T-helper 2 cell treated with Interferon-gamma antibody and Interleukin-4, amounts not matched to agents 100 ng/mL and 5 ng/mL, for 36 hours (primary cell): ENCODE measurements around the gene MPDU1. TPM values are rescaled to one million over a fixed set of nuclear protein-coding genes. Genes with fewer than 3 reads are reported as not detected.

Experiments
- intact Hi-C: fragments of 100-400 bp; cut with micrococcal nuclease; formaldehyde crosslinking; loops from one replicate; pipeline ENCODE4 v1.15.1; 2023
- total RNA-seq: library from RNA; stranded (reverse); gene quantifications from 2 replicates; pipeline ENCODE4 v1.2.3, GENCODE V29; 2022

MPDU1 gene
- 79.6 and 79.9 TPM in 2 replicates for total RNA-seq

DNA sequence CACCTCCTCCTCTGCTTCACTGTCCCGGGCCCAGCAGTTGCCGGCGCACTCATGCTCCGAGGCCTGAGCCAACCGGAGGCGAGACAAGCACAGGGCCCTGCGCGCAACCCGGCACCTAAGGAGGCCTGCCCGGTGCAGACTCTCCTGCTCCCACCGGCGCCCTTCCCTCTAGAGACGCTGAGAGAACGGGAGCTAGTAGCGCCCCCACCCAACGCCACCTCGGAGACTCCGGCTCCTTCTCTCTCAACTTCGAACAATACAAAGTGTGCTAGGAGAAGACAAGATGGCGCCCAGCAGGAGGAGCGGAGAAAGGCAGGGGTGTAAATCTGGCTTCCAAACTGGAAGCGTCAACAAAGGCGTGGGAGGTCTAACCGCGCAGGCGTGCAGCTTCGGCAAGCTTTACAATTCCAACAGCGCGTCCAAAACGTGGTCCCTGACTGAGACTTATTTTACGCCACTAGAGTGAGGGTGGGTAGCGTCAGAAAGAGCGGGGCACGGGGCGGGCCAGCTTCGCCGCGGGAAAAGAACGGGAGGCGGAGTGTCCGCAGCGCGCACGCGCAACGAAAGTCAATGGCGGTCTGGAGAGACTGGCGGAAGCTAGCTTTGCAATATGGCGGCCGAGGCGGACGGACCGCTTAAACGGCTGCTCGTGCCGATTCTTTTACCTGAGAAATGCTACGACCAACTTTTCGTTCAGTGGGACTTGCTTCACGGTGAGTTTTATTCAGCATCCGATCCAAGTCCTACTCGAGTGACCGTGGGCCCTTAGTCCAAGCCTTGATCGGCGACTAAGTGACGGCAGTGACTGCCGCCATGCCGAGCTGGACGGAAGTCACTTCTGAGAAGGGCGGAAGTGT lies at the start of gene MPDU1:
MPDU1 (plus strand) TSS at position 600 of the 857 bp plus-strand sequence; CDS start at position 611, 11 bp downstream.
- intact Hi-C loops = loop anchor here (1.0 to 5.0 kb wide), 4 partner anchors 11 to 259 kb away; partner anchors contain the start of genes FXR2 and WRAP53

DNA sequence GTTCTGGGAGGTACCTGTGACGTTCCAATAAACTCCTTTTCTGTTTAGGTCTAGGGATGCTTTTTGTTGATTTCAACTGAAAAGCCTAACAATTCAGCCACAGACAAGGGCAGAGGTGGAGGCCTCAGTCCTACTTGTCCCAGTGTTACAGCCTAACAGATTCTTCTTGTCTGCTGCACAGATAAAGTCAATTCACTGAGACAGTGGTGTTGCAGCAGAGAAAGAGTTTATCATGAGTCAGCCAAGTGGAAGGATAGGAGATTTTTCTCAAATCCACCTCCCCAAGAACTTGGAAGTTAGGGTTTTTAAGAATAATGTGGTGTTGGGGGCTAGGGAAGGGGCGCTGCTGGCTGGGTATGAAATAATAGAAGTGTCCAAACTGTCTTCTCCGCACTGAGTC lies 45.6 kb upstream of the MPDU1 start:
- intact Hi-C loops = no loop called here

DNA sequence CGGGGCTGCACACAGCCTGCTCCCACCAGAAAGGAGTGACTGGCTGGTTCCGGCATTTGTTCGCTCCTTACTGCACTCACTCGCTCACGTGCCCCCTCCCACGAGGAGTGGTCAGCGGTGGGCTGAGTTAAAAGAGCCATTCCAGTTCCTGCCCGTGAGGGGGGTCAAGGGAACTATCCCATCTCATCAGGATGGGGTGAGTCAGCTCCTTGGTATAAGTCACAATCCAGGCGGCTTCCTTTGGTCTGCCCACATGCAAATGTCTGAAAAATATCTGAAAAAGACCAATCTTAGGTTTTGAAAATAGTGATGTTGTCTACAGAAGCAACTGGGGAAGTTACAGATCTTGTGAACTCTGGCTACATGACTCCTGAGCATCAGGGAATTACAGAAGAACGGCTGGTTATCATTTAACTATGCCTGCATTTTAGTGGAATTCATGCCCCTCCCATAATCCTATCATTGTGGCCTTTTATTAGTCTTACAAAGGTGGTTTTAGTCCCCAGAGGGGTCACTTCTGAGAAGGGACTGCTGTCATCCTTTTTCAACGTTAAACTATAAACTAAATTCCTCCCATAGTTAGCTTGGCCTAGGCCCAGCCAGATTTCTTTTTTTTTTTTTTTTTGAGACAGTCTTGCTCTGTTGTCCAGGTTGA lies 44.6 kb upstream of the MPDU1 start:
- intact Hi-C loops = no loop called here

DNA sequence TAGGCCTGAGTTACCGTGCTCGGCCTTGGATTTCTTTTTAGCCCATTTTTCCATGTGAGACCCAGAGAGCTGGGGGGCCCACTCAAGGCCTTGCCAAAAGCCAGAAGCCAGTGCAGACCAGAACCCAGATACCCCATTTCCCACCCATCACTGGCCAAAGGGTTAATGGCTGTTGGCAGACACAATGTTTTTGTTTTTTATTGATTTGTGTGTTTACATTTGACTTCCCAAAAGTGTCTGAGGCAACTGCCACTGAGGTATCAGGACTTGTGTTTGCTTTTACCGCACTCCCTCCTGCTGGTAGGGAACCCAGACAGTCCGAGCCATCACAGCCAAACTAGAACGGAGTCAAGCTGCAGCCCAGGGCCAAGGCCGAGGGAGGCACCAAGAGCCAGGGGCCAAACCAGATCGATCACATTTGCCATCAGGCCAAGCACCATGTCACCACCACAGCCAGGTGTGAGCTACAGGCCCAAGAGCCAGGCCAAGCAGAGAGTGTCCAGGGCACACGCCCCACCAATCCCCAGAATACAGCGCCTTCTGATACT lies 42.5 kb upstream of the MPDU1 start:
- intact Hi-C loops = no loop called here

DNA sequence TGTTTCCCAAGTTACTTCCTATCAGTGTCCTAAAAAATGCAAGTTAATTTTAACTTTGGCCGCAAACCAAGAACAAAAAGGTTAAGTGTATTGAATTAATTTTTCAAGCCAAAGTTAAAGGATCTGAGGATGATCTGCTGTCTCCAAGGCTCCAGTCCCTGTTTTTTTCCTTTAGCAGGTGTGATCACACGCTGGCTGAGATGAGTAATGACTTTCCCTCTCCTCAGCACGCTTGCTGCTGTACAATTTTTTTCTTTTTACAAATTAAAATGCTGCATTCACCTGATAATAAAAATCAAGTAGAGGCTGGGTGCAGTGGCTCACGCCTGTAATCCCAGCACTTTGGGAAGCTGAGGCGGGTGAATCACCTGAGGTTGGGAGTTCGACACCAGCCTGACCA lies 38.7 kb upstream of the MPDU1 start:
- intact Hi-C loops = no loop called here

DNA sequence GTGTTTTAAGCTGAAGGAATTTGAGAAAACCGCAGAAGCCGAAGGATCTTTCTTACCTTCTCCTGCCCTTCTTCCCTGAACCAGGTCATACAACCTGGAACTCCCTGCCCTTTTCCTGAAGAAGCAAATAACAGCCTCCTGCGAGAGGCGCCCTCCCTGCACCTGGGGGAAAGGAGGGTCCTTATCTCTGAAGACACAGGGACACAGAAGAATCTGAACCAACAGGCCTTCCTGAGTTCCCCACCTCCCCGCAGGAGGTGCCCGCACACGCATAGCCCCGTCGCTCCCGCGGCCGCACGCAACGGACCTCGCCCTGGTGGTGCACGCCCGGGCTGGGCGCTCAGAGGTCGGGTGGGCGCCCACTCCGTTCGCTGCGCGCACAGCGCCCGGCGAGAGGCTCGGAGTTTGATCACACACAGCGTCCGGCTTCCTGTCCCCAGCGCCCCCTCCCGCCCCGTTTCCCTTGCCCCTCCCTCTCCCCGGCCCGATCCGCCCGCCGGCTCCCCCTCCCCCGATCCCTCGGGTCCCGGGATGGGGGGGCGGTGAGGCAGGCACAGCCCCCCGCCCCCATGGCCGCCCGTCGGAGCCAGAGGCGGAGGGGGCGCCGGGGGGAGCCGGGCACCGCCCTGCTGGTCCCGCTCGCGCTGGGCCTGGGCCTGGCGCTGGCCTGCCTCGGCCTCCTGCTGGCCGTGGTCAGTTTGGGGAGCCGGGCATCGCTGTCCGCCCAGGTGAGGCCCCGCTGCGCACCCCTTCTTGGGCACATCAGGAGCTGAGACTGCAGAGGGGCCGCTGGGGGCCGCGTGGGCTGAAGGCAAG lies 34.9 kb upstream of the MPDU1 start, which contains the start of gene TNFSF12:
TNFSF12 (plus strand) TSS at position 474 of the 816 bp plus-strand sequence; CDS start at position 570, 96 bp downstream.
- intact Hi-C loops = no loop called here

DNA sequence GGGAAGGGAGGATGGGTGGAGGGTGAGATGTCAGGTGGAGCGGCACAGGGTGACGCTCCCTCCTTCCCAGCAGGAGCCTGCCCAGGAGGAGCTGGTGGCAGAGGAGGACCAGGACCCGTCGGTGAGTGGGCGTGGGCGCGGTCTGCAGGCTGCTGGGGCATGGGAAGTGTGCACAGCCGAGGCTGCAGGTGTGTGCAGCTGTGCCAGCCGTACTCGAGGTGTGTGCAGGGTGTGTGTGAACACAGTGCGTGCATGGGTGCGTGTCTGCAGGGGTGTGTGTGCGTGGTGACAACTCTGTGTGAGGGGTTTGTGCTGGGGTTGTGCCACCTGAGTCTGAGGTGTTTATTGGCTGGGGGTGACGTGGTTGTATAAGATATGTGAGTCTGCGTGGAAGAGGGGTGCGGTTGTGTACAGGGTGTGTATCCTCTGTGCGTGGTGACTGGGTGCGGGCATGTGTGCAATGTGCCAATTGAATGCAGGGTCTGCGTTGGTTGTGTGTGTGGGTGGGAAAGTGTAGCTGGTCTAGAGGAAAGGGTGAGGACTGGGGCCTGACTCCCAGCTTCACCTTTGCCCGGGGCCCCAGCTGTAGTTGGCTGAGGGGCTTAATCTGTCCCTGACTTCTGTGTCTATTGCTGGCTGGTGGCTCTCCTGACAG lies 34.1 kb upstream of the MPDU1 start:
- intact Hi-C loops = no loop called here

DNA sequence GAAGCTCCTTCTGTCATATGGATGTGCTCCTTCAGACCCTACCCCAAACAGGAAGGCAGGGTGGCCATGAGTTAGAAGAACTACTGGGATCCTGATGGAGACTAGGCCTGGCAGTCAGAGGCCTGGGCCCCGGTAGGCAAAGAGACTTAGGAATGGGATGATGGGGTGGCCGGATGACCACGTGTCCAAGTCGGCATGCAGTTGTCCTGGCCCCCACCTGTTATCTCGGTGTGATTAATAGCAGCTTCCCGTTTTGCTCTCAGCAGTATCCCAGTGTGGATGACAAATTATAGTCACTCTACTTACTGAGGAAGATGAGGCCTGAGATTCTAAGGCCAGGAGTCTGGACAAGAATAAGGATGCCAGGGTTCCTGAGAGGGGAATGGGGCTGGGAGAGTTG lies 33.3 kb upstream of the MPDU1 start:
- intact Hi-C loops = no loop called here

DNA sequence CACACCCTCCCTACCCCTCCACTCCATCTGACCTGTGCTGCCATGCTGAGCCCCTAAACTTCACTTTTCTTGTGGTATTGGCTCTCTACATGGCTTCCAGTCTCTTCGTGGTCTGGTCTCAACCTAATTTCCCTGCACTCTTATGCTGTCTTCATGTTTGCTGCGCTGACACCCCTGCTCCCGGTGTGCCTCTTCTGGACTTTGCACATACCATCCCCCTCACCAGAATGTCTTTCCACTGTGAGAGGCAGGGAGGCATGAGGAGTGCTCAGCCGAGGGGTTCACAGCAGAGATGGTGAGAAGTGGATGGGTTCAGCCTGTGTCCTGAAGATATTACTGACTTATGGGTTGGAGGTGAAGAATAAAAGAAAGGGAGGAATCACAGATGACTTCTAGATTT lies 32.3 kb upstream of the MPDU1 start:
- intact Hi-C loops = no loop called here

DNA sequence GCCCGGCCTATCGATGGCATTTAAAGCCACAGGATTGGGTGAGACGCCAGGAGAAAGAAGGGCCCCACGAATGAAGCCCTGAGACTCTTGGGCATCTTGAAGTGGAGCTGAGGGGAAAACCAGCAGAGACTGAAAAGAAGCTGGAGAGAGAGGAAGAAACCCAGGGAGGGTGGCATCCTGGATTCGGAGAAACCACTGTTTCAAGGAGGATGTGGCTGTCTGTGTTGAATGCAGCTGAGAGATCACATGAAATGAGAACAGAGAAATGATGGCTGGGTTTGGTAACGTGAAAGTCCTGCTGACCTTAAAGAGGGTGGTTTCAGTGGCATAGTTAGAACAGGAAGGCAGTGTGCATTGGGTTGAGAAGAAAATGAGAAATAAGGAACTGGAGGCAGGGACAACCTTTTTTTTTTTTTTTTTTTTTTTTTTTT lies 31.0 kb upstream of the MPDU1 start:
- intact Hi-C loops = no loop called here

DNA sequence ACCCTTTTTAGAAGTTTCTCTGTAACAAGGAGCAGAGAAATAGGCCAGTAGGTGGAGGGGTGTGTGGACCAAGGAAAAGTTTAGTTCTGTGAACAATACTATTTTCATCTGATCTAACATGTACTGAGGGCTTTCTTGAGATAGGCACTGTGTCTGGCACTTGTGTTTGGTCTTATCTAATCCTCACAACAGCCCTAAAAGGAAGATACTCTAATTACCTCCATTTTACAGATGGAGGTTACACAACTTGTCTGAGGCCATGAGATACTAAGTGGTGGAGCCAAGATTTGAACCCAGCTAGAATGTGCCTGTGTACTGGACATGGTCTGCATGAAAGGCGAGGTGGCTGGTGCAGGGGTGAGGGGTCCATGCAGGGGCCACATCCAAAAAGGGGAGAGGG lies 30.3 kb upstream of the MPDU1 start:
- intact Hi-C loops = no loop called here

DNA sequence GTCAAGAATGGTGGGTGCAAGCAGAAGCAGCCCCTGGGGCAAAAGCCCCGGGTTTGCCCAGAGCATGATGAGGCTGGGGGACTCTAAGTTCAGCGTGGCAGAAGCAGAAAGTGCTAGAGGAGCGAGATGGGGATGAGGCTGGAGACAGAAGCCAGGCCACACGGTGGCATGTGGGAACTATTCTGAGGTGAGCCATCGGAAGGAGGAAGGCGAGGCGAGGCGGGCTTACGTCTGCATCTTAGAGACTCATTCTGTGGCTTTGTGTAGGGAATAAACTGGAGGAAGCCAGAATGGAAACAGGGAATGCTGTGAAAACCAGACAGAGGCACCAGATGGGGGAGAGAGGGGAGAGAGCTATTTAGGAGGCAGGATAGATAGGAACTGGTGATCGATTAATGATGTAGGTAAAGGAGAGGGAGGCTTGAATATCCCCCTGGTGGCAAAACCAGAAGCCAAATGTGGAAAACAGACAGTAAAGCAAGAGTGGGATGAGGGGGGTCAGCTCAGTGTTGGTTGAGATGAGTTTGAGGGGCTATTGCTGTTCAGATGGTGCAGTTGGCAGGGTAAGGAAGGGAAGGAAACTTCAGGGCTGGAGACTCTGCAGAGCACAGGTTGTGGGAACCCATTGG lies 28.2 kb upstream of the MPDU1 start:
- intact Hi-C loops = no loop called here

DNA sequence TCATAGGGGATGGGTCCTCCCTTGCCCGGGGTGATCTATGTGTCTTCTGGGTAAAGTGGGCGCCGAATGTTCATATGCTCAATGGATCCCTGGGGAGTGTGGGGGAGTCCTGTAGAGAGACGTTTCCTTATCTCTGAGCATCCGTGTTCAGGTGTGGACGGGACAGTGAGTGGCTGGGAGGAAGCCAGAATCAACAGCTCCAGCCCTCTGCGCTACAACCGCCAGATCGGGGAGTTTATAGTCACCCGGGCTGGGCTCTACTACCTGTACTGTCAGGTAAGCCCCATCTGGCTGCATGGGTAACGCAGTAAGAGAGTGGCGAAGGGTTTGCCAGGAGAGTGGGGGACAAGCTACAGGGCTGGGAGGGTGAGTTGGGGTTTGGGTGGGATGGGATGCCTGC lies 27.0 kb upstream of the MPDU1 start:
- intact Hi-C loops = no loop called here

DNA sequence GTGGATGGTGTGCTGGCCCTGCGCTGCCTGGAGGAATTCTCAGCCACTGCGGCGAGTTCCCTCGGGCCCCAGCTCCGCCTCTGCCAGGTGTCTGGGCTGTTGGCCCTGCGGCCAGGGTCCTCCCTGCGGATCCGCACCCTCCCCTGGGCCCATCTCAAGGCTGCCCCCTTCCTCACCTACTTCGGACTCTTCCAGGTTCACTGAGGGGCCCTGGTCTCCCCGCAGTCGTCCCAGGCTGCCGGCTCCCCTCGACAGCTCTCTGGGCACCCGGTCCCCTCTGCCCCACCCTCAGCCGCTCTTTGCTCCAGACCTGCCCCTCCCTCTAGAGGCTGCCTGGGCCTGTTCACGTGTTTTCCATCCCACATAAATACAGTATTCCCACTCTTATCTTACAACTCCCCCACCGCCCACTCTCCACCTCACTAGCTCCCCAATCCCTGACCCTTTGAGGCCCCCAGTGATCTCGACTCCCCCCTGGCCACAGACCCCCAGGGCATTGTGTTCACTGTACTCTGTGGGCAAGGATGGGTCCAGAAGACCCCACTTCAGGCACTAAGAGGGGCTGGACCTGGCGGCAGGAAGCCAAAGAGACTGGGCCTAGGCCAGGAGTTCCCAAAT lies 26.4 kb upstream of the MPDU1 start:
- intact Hi-C loops = no loop called here

DNA sequence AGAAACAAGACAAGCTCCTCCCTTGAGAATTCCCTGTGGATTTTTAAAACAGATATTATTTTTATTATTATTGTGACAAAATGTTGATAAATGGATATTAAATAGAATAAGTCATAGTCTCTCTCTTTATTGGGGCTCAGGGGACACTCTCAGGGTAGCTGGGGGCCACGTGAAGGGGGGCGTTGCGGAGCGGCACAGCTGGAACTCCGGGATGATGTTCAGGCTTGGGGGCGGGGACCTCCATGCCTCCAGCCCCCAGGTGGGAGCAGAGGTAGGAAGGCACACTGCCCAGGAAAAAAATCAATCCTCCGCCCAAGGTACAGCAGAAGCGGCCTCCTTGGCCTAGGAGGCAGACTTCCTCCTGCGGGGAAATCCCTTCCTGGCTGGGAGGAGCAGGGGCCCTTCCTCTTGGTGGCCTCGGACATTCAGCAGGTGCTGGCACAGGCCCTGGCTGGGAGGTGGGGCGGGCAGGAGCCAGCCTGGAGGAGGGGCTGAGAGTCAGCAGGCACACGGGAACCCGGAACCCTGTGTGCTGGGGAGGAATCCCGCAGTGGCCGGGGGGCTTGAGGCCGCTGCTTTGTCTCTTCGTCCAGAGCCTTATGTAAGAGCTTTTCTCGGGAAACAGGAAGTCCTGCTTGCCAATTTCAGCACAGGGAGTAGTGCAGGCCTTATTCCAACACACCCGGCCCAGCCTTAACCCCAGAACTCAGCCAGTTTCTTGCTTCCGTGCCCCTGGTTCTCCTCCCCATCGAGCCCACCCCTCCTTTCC lies 25.7 kb upstream of the MPDU1 start:
- intact Hi-C loops = no loop called here

DNA sequence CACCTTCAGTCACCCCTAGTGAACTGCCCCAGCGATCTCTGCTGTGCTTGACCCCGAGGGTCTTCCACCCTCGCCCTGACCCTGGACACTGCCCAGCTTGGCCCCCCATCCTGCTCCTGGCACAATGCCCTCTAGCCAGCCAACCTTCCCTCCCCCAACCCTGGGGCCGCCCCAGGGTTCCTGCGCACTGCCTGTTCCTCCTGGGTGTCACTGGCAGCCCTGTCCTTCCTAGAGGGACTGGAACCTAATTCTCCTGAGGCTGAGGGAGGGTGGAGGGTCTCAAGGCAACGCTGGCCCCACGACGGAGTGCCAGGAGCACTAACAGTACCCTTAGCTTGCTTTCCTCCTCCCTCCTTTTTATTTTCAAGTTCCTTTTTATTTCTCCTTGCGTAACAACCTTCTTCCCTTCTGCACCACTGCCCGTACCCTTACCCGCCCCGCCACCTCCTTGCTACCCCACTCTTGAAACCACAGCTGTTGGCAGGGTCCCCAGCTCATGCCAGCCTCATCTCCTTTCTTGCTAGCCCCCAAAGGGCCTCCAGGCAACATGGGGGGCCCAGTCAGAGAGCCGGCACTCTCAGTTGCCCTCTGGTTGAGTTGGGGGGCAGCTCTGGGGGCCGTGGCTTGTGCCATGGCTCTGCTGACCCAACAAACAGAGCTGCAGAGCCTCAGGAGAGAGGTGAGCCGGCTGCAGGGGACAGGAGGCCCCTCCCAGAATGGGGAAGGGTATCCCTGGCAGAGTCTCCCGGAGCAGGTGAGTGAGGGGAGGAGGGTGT lies 24.9 kb upstream of the MPDU1 start, which contains the start of gene TNFSF13:
TNFSF13 (plus strand) TSS at position 207 of the 776 bp plus-strand sequence; CDS start at position 497, 290 bp downstream.
- intact Hi-C loops = no loop called here

DNA sequence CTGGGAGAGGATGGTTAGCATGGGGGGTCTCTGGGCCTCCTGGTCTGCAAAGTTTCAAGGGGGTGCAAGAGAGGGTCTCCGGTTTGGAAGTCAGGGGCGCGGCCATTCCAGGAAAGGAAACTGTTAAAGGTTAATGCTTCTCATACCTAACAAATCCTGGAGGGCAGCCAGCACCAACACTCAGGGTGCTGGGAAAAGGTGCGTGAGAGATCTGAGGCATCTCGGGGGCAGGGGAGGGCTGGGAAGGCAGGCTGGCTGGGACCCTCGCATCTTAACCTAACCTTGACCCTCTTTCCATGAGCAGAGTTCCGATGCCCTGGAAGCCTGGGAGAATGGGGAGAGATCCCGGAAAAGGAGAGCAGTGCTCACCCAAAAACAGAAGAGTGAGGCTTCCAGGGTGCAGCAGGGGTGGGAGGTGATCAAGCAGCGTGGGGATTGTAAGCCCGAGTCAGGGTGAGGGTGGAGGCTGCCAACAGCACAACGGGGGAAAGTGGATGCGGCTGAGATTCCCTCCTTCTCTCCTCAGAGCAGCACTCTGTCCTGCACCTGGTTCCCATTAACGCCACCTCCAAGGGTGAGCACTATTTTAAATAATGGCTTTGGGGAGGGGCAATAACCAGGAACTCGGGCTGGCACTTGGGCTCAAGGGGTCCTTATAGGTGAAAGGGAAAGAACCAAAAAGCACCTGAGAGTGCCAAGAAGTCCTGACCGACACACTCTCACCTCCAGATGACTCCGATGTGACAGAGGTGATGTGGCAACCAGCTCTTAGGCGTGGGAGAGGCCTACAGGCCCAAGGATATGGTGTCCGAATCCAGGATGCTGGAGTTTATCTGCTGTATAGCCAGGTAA lies 24.1 kb upstream of the MPDU1 start:
- intact Hi-C loops = loop anchor here (2.0 kb wide), 1 partner anchor 75 kb away; the partner anchor contains the start of gene POLR2A
